ENCODE data around the gene ADARB2.

ADARB2 gene

GRCh38 chr10:1665681-1666080, 71.6 kb downstream of the ADARB2 start:
- DNase-seq (ENCODE audit: extremely low spot score), result no peak
- TF ChIP-seq FOXA1 (IDR thresholded peaks at IDR 0.05), result no peak
- no peak for TF ChIP-seq NFRKB (IDR thresholded peaks at IDR 0.05)
- no peak for TF ChIP-seq L3MBTL2 (conservative IDR thresholded peaks at IDR 0.05)
- TF ChIP-seq ARNT (IDR thresholded peaks at IDR 0.05), result no peak
- TF ChIP-seq BHLHE40 (IDR thresholded peaks at IDR 0.05; ENCODE audit: borderline replicate concordance), result no peak
- TF ChIP-seq TARDBP (IDR thresholded peaks at IDR 0.05), result no peak
- no peak for TF ChIP-seq ELF4 (IDR thresholded peaks at IDR 0.05)
- no peak for TF ChIP-seq SP1 (IDR thresholded peaks at IDR 0.05)
- TF ChIP-seq FOXM1 (IDR thresholded peaks at IDR 0.05; ENCODE audit: borderline replicate concordance), result no peak
- no peak for TF ChIP-seq CTBP1 (IDR thresholded peaks at IDR 0.05; ENCODE audit: borderline replicate concordance)
- no peak for TF ChIP-seq FOXK2 (IDR thresholded peaks at IDR 0.05)
- POLR2A ChIA-PET, result no interaction called here
- CTCF ChIA-PET, result no interaction called here

- ChIA-PET CTCF (no interaction called here), POLR2A (no interaction called here)
- no peak for DNase-seq (ENCODE audit: extremely low spot score)
- no peak for TF ChIP-seq LEF1 (IDR thresholded peaks at IDR 0.05; ENCODE audit: borderline replicate concordance)
Observed at GRCh38 chr10:1665021-1665661, 72.2 kb downstream of the ADARB2 start.

DNA sequence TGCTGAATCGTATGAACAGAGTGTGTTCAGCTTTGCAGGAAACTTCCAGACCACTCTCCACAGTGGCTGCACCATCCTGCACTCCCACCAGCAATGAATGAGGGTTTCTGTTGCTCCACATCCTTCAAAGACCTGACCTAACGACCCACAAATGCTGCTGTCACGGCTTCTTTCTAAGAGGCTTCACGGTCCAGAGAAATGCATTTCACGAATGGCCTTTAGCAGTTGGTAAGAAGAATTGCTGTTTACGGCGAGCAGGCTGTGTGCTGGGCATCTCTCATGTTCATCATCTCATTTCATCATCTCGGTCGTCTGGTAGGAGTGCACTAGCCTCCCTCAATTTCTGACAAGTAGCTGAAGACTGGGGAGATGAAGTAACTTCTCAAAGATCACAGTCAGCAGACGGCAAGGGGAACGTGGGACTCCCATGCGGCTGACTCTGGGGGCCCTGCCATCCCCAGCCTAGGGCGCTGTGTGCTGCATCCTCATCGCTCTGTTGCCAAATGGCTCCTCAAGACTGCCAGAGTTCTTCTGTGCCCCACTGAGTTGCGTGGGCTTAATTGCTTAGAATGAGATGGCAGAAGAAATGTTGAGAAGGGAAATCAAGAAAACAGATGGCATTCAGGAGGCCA, 72.9 kb downstream of the ADARB2 start:
- DNase-seq (ENCODE audit: extremely low spot score), result no peak
- POLR2A ChIA-PET, result no interaction called here
- TF ChIP-seq CTBP1 (IDR thresholded peaks at IDR 0.05; ENCODE audit: borderline replicate concordance) (no peak), FOXM1 (IDR thresholded peaks at IDR 0.05; ENCODE audit: borderline replicate concordance) (no peak), HDGF (IDR thresholded peaks at IDR 0.05; ENCODE audit: borderline replicate concordance) (no peak)
- CTCF ChIA-PET, result no interaction called here

DNA sequence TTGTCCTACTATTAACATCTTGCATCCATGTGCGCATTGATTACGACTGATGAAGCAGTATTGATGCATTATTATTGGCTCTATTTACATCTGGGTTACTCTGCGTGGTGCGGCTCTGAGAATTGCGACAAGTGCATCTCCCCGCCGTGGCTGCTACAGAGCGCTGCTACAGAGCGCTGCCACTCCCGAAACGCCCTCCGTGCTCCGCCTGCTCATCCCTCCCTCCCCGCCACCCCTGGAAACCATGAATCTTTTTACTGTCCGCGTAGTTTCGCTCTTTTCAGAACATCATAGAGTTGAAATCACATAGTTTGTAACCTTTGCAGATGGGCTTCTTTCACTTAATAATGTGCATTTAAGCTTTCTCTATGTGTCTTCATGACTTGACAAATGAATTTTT, 74.1 kb downstream of the ADARB2 start:
- no peak for DNase-seq (ENCODE audit: extremely low spot score)
- CTCF ChIA-PET, result no interaction called here
- TF ChIP-seq TARDBP (IDR thresholded peaks at IDR 0.05), result no peak
- no peak for TF ChIP-seq LEF1 (IDR thresholded peaks at IDR 0.05; ENCODE audit: borderline replicate concordance)
- TF ChIP-seq SP1 (IDR thresholded peaks at IDR 0.05), result no peak
- no peak for TF ChIP-seq SUZ12 (IDR thresholded peaks at IDR 0.05)
- TF ChIP-seq NFRKB (IDR thresholded peaks at IDR 0.05), result no peak
- TF ChIP-seq FOXM1 (IDR thresholded peaks at IDR 0.05; ENCODE audit: borderline replicate concordance), result no peak
- TF ChIP-seq CTBP1 (IDR thresholded peaks at IDR 0.05; ENCODE audit: borderline replicate concordance), result no peak
- no peak for TF ChIP-seq HDGF (IDR thresholded peaks at IDR 0.05; ENCODE audit: borderline replicate concordance)
- TF ChIP-seq, protein P1, sequence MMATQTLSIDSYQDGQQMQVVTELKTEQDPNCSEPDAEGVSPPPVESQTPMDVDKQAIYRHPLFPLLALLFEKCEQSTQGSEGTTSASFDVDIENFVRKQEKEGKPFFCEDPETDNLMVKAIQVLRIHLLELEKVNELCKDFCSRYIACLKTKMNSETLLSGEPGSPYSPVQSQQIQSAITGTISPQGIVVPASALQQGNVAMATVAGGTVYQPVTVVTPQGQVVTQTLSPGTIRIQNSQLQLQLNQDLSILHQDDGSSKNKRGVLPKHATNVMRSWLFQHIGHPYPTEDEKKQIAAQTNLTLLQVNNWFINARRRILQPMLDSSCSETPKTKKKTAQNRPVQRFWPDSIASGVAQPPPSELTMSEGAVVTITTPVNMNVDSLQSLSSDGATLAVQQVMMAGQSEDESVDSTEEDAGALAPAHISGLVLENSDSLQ (IDR thresholded peaks at IDR 0.05), result no peak
- TF ChIP-seq ARNT (IDR thresholded peaks at IDR 0.05), result no peak
- TF ChIP-seq FOXK2 (IDR thresholded peaks at IDR 0.05), result no peak
- no peak for TF ChIP-seq FOXA1 (IDR thresholded peaks at IDR 0.05)
- no peak for TF ChIP-seq ZNF384 (IDR thresholded peaks at IDR 0.05)
- no peak for TF ChIP-seq BHLHE40 (IDR thresholded peaks at IDR 0.05; ENCODE audit: borderline replicate concordance)
- no peak for TF ChIP-seq ELF4 (IDR thresholded peaks at IDR 0.05)
- TF ChIP-seq L3MBTL2 (conservative IDR thresholded peaks at IDR 0.05), result no peak
- POLR2A ChIA-PET, result no interaction called here

DNA sequence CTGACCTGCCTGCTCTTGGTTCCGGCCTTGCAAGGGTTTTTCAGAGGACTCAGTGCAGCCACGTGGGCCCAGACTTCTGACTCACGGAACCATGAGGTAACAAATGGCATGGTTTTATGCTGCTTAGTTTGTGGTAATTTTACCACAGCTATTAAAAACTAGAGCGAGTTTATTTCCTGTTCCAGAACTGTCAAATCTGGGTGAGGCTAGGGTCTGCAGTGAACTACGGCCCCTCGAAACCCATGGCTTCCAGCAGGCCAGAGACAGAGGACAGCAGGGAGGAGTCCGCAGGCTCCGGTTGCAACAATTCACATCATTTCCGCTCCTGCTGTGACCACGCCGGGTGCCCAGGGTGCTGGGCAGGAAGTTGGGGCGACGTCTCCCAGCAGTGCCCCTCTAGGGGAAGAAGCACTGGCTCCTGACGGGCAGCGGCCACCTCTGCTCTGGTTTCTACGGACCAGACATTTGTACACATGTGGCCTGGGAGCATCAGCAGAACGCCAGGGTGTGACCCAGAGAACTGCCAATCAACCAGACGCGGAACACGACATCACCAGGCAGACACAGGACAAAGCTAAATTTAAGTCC, 74.8 kb downstream of the ADARB2 start:
- ChIA-PET POLR2A (no interaction called here), CTCF (no interaction called here)
- TF ChIP-seq SP1 (IDR thresholded peaks at IDR 0.05) (no peak), L3MBTL2 (conservative IDR thresholded peaks at IDR 0.05) (no peak), NFRKB (IDR thresholded peaks at IDR 0.05) (no peak), CTBP1 (IDR thresholded peaks at IDR 0.05; ENCODE audit: borderline replicate concordance) (no peak), FOXK2 (IDR thresholded peaks at IDR 0.05) (no peak), ZNF384 (IDR thresholded peaks at IDR 0.05) (no peak), FOXA1 (IDR thresholded peaks at IDR 0.05) (no peak), ARNT (IDR thresholded peaks at IDR 0.05) (no peak), FOXM1 (IDR thresholded peaks at IDR 0.05; ENCODE audit: borderline replicate concordance) (no peak), HDGF (IDR thresholded peaks at IDR 0.05; ENCODE audit: borderline replicate concordance) (no peak), BHLHE40 (IDR thresholded peaks at IDR 0.05; ENCODE audit: borderline replicate concordance) (no peak), ELF4 (IDR thresholded peaks at IDR 0.05) (no peak), SUZ12 (IDR thresholded peaks at IDR 0.05) (no peak)
- TF ChIP-seq, protein P1 (IDR thresholded peaks at IDR 0.05), result no peak
- DNase-seq (ENCODE audit: extremely low spot score), result no peak

DNA sequence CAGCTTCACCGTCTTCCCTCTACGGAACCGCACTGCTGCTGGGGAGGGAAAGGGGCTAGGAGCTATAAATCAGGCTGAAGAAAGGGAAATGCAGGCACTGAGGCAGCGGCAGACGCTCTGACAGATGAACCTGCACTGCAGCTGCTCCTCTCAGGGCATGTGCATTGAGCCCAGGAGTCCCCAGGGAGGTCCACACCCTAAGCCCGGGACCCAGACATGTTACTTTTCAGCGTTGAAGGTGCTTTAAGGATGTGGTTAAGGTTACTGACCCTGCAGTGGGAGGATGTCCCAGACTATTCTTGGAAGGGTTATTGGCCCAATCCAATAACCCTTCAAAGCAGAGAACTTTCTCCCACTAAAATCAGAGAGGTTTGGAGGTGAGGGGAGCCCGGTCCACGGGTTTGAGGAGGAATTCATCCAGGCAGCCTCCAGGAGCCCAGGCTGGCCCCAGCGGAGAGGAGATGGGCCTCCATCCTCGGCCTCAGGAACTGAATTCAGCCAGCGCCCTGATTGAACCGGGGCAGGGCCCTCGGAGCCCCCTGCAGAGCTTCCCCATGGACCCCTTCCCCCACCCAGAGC, 75.4 kb downstream of the ADARB2 start:
- no peak for DNase-seq (ENCODE audit: extremely low spot score)
- TF ChIP-seq FOXA1 (IDR thresholded peaks at IDR 0.05) (no peak), L3MBTL2 (conservative IDR thresholded peaks at IDR 0.05) (no peak), LEF1 (IDR thresholded peaks at IDR 0.05; ENCODE audit: borderline replicate concordance) (no peak)
- CTCF ChIA-PET, result no interaction called here
- POLR2A ChIA-PET, result no interaction called here

GRCh38 chr10:1661416-1661815, 75.9 kb downstream of the ADARB2 start:
- TF ChIP-seq FOXA1 (IDR thresholded peaks at IDR 0.05), result no peak
- TF ChIP-seq FOXM1 (IDR thresholded peaks at IDR 0.05; ENCODE audit: borderline replicate concordance), result no peak
- TF ChIP-seq BHLHE40 (IDR thresholded peaks at IDR 0.05; ENCODE audit: borderline replicate concordance), result no peak
- TF ChIP-seq SP1 (IDR thresholded peaks at IDR 0.05), result no peak
- TF ChIP-seq NFRKB (IDR thresholded peaks at IDR 0.05), result no peak
- no peak for TF ChIP-seq HDGF (IDR thresholded peaks at IDR 0.05; ENCODE audit: borderline replicate concordance)
- TF ChIP-seq ARNT (IDR thresholded peaks at IDR 0.05), result no peak
- no peak for TF ChIP-seq CTBP1 (IDR thresholded peaks at IDR 0.05; ENCODE audit: borderline replicate concordance)
- TF ChIP-seq FOXK2 (IDR thresholded peaks at IDR 0.05), result no peak
- TF ChIP-seq SUZ12 (IDR thresholded peaks at IDR 0.05), result no peak
- TF ChIP-seq ELF4 (IDR thresholded peaks at IDR 0.05), result no peak
- TF ChIP-seq, protein P1 (IDR thresholded peaks at IDR 0.05), result no peak
- no peak for TF ChIP-seq TARDBP (IDR thresholded peaks at IDR 0.05)
- TF ChIP-seq L3MBTL2 (conservative IDR thresholded peaks at IDR 0.05), result no peak
- no peak for TF ChIP-seq ZNF384 (IDR thresholded peaks at IDR 0.05)
- no peak for TF ChIP-seq LEF1 (IDR thresholded peaks at IDR 0.05; ENCODE audit: borderline replicate concordance)
- DNase-seq (ENCODE audit: extremely low spot score), result no peak
- ChIA-PET POLR2A (no interaction called here), CTCF (no interaction called here)

All from HEK293T (cell line).